Adipocyte (in vitro differentiated cells): Measurements from ENCODE around the gene RGMB.
"Not testable (repeated sequence)": the region's sequence is repeated elsewhere in the genome, so short reads cannot be mapped to it uniquely, and the experiment has no call there.

ENCODE experiments used
- DNase-seq: peaks from one replicate; pipeline ENCODE4 v3.0.0-alpha.2; 2015; ENCODE audit warnings: low read depth
- H3K27me3 ChIP-seq: replicated peaks from 2 replicates; pipeline ENCODE4 v1.7.0; 2013; ENCODE audit warnings: mild to moderate bottlenecking, low read length, moderate library complexity; ENCODE audit not compliant: control insufficient read depth, insufficient read depth
- H3K36me3 ChIP-seq: 2 replicates; pipeline ENCODE4 v1.7.0; 2013; ENCODE audit warnings: low read length, mild to moderate bottlenecking, moderate library complexity; ENCODE audit not compliant: control insufficient read depth, insufficient read depth, severe bottlenecking
- H3K4me1 ChIP-seq: 2 replicates; pipeline ENCODE4 v1.7.0; 2013; ENCODE audit warnings: mild to moderate bottlenecking, low read length, moderate library complexity; ENCODE audit not compliant: control insufficient read depth, insufficient read depth
- H3K4me3 ChIP-seq: 2 replicates; pipeline ENCODE4 v1.7.0; 2013; ENCODE audit warnings: mild to moderate bottlenecking, low read length, moderate library complexity
- H3K9ac ChIP-seq: 2 replicates; pipeline ENCODE4 v1.7.0; 2013; ENCODE audit warnings: mild to moderate bottlenecking, low read length, moderate library complexity
- H3K9me3 ChIP-seq: 2 replicates; pipeline ENCODE4 v1.7.0; 2013; ENCODE audit warnings: mild to moderate bottlenecking, low read length, moderate library complexity; ENCODE audit not compliant: control insufficient read depth

Gene RGMB, protein sequence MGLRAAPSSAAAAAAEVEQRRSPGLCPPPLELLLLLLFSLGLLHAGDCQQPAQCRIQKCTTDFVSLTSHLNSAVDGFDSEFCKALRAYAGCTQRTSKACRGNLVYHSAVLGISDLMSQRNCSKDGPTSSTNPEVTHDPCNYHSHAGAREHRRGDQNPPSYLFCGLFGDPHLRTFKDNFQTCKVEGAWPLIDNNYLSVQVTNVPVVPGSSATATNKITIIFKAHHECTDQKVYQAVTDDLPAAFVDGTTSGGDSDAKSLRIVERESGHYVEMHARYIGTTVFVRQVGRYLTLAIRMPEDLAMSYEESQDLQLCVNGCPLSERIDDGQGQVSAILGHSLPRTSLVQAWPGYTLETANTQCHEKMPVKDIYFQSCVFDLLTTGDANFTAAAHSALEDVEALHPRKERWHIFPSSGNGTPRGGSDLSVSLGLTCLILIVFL

DNA sequence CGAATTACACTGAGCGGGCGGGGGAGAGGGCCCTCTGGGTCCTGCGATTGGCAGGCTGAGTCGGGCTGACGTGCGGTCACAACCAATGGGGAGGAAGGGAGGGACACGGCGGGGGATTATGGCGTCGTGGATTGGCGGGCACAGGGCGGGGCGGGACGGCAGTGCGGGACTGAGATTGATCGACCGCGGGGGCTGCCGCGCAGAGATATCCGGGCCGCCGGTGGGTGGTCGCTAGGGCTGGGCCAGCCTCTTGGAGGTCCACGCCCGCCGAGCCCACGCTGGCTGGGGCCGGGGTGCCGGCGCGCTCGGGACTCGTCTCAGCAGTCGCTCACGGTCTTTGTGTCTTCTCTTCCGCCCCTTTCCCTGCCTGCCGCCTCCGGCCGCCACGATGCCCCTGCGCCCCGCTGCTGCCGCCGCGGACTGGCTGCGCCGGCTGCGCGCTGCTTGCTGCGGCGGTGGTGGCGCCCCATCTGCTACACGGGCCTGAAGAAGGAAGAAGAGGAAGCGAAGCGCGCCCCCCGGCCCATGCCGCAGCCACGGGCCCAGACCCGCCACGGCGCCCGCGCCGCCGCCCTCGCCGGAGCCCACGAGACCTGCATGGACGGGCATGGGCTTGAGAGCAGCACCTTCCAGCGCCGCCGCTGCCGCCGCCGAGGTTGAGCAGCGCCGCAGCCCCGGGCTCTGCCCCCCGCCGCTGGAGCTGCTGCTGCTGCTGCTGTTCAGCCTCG, at the start of gene RGMB:
Gene RGMB (plus strand): TSS at position 200 of the 728 bp plus-strand sequence. CDS start 408 bp downstream, at position 608.
- H3K9me3 ChIP-seq = no peaks in the 10 kb centered on the region
- peak within 1 kb of the TSS; percentile 96 for H3K9ac ChIP-seq
- peaks cover 5% of the 10 kb centered on the region for H3K36me3 ChIP-seq
- DNase-seq = peak; percentile 100
- no peaks in the 10 kb centered on the region for H3K27me3 ChIP-seq
- peak within 1 kb of the TSS; percentile 90 for H3K4me3 ChIP-seq
- peaks cover 39% of the 10 kb centered on the region for H3K4me1 ChIP-seq

DNA sequence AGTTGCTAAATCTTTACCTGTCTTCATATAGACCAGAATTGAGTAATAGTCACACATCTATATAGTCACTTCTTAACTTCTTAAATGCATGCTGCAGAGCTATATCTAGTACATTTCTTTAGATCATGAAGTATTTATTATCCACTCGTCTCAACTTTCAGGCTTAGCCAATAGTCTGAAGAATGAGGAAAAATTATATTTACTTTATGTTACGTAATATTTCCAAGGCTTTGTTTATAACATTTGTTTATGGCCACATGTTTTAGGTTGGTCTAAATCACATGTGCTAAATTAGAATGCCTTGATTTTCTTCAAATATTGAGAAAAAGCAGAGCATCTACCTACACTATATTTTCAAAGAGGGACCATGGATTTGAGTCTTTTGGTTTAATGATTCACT, 47.2 kb upstream of the RGMB start:
- H3K4me1 ChIP-seq = peaks cover 6% of the 10 kb centered on the region
- H3K9ac ChIP-seq = no peak overlapping the region
- H3K9me3 ChIP-seq = no peaks in the 10 kb centered on the region
- DNase-seq = peak; percentile 62
- H3K36me3 ChIP-seq = no peaks in the 10 kb centered on the region
- no peak overlapping the region for H3K4me3 ChIP-seq
- no peaks in the 10 kb centered on the region for H3K27me3 ChIP-seq

DNA sequence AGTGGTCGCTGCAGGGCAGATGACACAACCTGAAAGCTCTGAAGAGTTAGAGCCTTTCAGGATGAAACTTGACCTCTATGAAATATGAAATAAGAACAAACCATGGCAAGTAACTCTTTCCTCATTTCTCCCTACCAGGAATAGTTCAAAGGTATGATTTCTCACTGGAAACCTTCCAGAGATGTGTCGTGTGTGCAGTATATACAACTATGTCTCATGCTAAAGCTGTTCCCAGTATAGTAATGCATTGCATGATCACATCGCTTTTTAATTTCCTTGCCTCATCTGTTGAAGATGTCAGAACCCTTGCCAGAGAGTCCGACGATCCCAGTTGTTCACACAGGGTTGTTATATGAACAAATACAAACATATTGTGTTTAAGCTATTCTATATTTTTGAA, 45.8 kb upstream of the RGMB start:
- no peak for DNase-seq
- Histone ChIP-seq H3K4me3 (no peak overlapping the region), H3K4me1 (no peaks in the 10 kb centered on the region), H3K9ac (no peak overlapping the region), H3K36me3 (no peaks in the 10 kb centered on the region), H3K9me3 (no peaks in the 10 kb centered on the region), H3K27me3 (no peaks in the 10 kb centered on the region)

DNA sequence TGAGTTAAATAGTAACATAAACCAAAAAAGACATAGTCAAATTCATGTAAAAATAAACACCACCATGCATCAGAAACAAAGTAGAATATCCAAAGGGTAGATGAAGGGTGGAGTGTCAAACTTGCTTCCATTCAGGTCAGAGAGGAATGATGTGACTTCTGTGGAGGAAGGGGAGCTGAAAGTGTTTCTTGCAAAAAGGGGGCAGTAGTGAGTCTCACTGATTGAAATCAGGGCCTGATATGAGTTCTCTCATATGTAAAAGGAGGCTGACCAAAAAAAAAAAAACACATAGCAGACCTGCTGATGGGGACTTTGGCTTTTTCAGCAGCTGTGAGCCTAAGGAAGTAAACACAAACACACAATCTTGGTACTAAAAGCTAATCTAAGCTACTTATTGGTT, 38.8 kb upstream of the RGMB start:
- no peak overlapping the region for H3K9ac ChIP-seq
- no peaks in the 10 kb centered on the region for H3K27me3 ChIP-seq
- H3K4me1 ChIP-seq = peaks cover 5% of the 10 kb centered on the region
- H3K4me3 ChIP-seq = no peak overlapping the region
- no peaks in the 10 kb centered on the region for H3K36me3 ChIP-seq
- H3K9me3 ChIP-seq = peaks cover 6% of the 10 kb centered on the region
- no peak for DNase-seq

DNA sequence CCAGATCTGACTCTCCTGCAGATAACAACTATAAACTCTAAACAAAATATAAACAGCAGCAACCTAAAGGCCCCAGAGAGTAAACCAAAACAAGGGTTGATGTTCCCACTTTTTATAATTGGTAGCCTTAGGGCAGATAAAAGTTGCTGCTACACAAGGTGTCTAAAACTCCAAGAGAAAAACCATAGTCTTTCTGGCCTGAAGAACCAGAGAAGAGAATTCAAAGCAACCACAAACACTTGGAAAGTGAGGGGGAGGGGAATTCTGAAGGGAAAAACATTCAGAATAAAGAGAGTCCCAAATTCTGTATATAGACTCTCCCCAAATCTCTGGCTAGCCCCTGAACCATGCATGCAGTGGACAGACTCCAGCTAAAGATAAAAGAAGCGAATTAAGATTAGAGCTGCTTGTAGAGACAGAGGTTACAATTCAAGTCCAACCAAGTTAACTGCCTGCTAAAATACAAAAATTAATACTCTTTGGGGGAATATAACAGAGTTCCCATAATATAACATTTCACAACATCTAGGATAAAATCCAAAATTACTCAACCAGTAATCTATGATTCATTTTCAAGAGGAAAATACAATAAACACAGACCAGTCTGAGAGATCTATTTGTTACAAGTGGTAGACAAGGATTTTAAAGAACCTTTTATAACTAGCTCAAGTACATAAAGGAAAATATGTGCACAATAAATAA, 37.5 kb upstream of the RGMB start:
- Histone ChIP-seq H3K4me3 (peak overlapping the region; percentile 20), H3K9me3 (peaks cover 6% of the 10 kb centered on the region), H3K36me3 (no peaks in the 10 kb centered on the region), H3K27me3 (no peaks in the 10 kb centered on the region), H3K9ac (no peak overlapping the region), H3K4me1 (peaks cover 10% of the 10 kb centered on the region)
- DNase-seq = peak; percentile 78

DNA sequence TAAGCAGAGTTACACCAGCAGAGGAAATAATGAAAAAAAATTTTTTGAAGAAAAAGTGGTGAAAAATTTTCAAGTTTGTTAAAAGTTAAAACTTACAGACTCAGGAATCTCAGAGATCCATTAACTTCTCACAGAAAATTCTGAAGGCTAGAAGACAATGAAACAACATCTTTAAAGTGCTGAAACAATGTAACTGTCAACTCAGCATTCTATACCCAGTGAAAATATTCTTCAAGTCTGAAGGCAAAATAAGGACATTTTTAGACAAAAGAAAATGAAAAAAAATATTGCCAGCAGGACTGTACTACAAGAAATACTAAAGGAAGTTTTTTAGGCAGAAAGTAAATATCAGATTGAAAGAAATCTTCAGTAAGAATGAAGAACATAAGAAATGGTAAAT, 36.7 kb upstream of the RGMB start:
- peaks cover 6% of the 10 kb centered on the region for H3K9me3 ChIP-seq
- H3K27me3 ChIP-seq = no peaks in the 10 kb centered on the region
- H3K4me3 ChIP-seq = no peak overlapping the region
- no peak for DNase-seq
- no peaks in the 10 kb centered on the region for H3K36me3 ChIP-seq
- peaks cover 10% of the 10 kb centered on the region for H3K4me1 ChIP-seq
- H3K9ac ChIP-seq = no peak overlapping the region

DNA sequence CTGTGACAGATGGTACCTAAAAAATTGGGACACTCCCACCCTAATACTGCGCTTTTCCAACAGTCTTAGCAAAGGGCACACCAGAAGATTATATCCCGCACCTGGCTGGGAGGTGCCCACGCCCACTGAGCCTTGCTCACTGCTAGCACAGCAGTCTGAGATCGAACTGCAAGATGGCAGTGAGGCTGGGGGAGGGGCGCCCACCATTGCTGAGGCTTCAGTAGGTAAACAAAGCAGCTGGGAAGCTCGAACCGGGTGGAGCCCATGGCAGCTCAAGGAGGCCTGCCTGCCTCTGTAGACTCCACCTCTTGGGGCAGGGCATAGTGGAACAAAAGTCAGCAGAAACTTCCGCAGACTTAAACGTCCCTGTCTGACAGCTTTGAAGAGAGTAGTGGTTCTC, 36.0 kb upstream of the RGMB start:
- not testable (repeated sequence) for H3K9ac ChIP-seq, H3K9me3 ChIP-seq, H3K27me3 ChIP-seq, H3K36me3 ChIP-seq, H3K4me3 ChIP-seq, DNase-seq
- H3K4me1 ChIP-seq = peaks cover 10% of the 10 kb centered on the region

DNA sequence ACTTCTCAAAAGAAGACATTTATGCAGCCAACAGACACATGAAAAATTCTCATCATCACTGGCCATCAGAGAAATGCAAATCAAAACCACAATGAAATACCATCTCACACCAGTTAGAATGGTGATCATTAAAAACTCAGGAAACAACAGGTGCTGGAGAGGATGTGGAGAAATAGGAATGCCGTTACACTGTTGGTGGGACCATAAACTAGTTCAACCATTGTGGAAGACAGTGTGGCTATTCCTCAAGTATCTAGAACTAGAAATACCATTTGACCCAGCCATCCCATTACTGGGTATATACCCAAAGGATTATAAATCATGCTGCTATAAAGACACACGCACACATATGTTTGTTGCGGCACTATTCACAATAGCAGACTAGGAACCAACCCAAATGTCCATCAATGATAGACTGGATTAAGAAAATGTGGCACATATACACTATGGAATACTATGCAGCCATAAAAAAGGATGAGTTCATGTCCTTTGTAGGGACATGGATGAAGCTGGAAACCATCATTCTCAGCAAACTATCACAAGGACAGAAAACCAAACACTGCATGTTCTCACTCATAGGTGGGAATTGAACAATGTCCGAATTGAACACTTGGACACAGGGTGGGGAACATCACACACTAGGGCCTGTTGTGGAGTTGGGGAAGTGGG, 34.8 kb upstream of the RGMB start:
- not testable (repeated sequence) for H3K4me3 ChIP-seq, H3K27me3 ChIP-seq, H3K36me3 ChIP-seq, H3K9me3 ChIP-seq, H3K9ac ChIP-seq, DNase-seq
- peaks cover 10% of the 10 kb centered on the region for H3K4me1 ChIP-seq

DNA sequence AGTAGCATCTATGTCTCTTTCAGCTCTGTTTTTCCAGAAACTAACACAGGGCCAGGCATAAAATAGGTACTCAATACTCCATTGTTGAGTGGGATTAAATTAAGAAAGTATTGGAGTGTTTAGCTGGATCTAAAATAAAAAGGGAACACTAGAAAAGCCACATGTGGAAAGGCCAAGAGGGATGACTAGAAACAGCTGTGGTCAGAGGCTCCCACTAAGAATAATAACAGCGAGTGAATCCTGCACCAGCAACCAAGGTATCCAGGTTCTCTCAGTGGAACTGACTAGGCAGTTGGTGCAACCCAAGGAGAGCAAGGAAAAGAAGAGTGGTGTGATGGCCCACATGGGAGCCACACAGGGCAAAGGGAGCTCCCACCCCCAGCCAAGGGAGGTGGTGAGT, 31.5 kb upstream of the RGMB start:
- H3K9ac ChIP-seq = no peak overlapping the region
- no peaks in the 10 kb centered on the region for H3K27me3 ChIP-seq
- no peak overlapping the region for H3K4me3 ChIP-seq
- peaks cover 10% of the 10 kb centered on the region for H3K9me3 ChIP-seq
- no peak for DNase-seq
- H3K36me3 ChIP-seq = no peaks in the 10 kb centered on the region
- H3K4me1 ChIP-seq = peaks cover 5% of the 10 kb centered on the region

DNA sequence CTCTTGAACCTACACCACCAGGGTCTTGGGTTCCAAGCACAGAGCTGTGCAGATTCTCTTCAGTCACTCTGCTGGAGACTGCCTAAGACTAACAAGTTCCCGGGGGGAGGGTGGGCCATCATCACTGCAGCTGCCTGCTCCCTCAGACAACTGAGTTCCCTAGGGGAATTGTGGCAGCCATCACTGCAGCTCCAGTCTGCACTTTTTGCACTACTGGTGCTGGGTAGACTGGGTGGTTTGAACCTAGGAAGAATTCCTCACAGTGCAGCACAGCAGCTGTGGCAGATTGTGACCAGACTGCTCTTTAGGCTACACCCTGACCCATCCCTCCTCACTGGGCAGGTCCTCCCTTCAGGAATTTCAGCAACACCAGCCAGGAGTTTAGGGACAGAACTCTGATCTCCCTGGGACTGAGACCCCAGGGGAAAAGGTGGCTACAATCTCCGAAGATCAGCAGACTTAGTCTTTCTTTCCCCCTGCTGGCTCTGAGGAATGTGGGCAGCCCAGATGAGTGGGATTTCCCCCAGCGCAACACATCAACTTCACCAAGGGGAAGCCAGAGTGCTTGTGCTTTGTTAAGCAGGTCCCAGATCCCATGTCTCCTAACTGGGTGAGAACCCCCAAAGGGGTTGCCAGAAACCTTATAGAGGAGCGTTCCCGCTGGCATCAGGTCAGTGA, 30.9 kb upstream of the RGMB start:
- Histone ChIP-seq H3K36me3 (no peaks in the 10 kb centered on the region), H3K4me1 (peaks cover 5% of the 10 kb centered on the region), H3K9ac (no peak overlapping the region), H3K4me3 (no peak overlapping the region), H3K9me3 (peaks cover 6% of the 10 kb centered on the region), H3K27me3 (no peaks in the 10 kb centered on the region)
- no peak for DNase-seq
